Dermis microvascular lymphatic vessel endothelial cell (primary cell): ENCODE results near the gene THYN1. TPM values are rescaled to one million over a fixed set of nuclear protein-coding genes. Genes with fewer than 3 reads are reported as not detected.
A peak's percentile ranks its signal among the peaks of the same experiment; 100 is the strongest.
"Not testable (repeated sequence)": the region's sequence is repeated elsewhere in the genome, so short reads cannot be mapped to it uniquely, and the experiment has no call there.

ENCODE experiments used
- DNase-seq, 2 donors: peaks; one replicate each; pipeline versions ENCODE4 v3.0.0 to v3.0.0-alpha.2; 2010; ENCODE audit warnings: low read depth in 2 of 2
- total RNA-seq: library from RNA; depleted of rRNA; stranded (reverse); fragments of >200 nt; gene quantifications from 2 replicates; pipeline ENCODE4 v1.2.1, GENCODE V29; 2014

THYN1 gene
- total RNA-seq, 1 donor from 2014 or later, result 52.0 TPM

DNA sequence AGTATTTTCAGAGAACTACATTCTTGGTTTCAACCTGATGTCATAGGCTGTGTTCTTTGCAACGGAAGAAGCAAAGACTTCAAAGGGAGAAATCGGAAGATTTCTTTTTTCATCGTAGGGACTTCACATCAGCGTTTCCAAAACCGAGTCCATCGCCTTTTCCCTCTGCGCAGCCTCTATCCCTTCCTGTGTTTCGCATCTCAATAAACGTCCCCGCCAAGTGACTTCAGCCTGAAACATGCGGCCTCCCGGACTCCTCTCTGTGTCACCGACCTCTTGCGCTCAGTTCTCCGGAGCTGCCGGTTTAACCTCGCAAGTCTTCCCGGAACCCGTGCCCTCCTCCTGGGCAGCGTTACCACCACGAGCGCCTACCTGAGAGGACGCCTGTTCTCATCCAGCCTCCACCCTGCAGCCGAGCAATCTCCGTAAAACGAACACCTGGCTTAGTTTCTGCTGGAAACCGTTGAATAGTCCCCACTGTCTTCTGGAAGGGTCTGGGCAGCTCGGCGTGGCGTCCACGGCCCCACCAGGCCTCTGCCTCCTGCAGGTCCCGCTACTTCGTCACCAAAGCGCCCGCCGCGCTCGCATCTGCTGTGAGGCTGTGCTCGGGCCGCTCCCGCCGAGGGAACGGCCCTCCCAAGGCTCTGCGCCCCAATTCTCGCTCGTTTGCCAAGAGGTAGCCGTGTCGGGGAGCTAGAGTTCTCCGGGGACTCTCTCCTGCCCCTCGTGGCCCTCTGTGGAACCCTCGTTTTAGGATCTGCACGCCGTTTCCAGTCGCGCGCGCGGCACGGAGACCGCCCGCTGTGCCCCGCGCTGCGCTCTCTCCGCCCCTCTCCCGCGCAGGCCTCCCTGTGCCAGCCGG, 22.6 kb upstream of the THYN1 start, which contains the start of gene GLB1L3:
Gene GLB1L3 (plus strand): TSS at position 846 of the 862 bp plus-strand sequence. CDS start 362 bp downstream, outside the sequence.
- DNase-seq, result peak in 1 of 2 donors; percentile 11

DNA sequence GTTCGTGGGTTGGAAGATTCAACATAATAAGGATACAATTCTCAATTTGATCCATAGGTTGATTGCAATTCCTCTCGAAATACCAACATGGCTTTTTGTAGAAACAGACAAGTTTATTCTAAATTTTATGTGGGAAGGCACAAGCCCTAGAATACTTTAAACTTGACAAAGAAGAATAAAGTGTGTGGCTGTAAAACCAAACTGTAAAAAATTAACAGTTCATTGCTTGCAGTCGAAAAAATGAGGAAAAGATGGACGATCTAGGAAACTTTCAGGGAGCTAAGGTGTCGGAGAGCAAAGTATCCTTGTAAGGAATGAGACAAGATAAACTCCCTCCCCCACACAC, 22.0 kb upstream of the THYN1 start:
- no peak for DNase-seq

DNA sequence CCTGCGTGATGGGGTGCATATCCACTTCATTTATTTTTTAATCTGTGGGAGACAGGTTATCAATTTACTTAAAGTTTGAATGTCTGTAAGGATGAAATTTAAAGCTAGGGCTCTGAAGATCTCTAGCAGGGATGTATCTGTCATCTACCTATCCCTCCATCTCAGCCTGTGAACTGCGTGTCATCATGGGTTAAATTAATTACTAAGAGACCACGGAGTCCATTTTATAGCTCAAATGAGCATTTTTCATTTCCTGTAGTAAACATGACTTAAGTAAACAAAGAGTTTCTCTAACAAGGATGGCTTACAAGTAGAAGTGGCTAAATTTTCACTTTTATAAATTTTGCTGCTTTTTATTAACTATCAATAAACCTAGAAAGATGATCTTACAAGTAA, 20.2 kb upstream of the THYN1 start:
- DNase-seq, result no peak

DNA sequence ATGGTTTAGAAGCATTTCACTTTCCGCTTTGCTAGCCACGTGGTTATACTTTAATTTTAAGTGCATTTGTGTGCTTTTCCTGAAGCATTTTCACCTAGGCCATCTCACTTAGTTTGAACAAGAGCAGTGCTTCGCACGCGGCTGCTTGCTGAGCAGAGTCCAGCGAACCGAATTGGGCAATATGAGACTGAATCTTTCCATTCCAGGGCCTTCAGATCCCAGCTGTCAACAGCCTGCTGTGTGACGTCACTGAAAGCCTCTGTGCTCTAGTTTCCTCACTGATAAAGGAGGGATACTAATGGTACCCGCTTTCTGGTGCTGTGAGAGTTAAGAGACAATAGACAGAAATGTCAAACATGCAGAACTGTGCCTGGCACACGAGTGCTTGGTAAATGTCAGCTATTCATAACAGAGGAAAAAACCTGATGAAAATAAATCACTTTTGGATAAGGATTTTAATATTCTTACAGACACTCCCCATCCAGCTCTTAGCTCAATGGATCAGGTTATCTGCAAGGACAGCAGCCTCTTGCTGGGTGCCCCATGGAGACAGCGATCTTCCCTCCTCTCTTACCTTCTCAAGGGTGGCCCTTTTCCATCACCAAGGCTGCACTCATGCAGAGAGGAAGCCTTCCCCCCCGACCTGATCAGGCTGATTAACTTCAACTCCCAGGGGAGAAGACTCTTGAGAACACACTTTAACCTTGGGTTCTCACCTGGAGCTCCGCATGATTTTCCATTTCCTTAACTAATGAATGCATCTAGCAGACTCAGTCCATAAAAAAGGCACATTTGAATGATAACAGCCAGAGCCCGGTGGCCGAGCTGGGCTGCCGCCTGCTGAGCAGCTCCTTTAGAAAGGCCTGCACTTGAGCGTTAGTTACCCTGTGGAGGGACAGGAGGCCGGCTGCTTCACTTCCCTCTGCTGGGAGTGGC, 19.5 kb upstream of the THYN1 start:
- no peak for DNase-seq

DNA sequence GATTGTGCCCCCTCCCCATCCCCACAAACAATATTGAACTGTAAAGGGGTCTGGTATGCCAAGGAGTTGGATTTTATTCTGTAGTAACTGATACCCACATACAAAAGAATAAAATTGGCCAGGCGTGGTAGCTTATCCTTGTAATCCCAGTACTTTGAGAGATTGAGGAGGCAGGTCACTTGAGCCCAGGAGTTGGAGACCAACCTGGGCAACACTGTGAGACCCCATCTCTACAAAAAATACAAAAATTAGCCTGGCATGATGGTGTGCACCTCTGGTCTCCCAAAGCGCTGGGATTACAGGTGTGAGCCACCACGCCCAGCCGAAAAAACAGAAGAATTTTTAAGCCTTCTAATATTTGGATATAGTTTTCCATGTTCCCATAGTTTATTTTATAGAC, 18.8 kb upstream of the THYN1 start:
- no peak for DNase-seq

DNA sequence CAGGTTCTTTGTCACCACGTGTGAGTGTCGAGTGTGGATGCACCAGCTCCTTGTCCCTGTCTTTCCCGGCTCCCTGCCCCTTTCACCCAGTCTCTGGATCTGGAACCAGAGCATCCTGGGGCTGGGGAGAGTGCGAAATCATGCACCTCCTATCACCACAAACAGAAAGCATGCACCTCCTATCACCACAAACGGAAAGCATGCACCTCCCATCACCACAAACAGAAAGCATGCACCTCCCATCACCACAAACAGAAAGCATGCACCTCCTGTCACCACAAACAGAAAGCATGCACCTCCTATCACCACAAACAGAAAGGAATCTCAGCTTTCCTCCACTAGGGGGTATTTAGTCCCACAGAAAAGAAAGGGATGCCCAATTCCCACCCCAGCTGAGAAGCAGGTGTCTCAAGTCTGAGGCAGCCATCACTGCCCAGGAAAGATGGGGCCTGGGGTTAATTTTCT, 17.1 kb upstream of the THYN1 start:
- DNase-seq, result no peak

DNA sequence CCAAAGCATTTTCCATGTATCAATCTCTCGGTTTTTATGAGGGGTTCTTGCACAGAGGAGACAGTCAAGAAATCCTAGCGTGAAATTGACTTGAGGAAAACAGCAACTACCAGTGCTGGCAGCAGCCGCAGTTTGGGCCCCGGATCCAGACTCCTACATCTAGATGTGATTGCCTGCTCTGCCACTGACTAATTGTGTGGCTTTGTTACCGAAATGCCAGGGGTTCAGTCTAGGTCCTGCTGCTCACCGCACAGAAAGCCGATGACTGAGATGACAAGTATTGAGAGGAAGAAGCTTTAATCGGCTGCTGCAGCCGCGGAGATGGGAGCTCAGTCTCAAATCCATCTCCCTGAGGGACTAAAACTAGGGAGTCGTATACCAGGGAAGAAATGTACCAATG, 14.8 kb upstream of the THYN1 start:
- no peak for DNase-seq

DNA sequence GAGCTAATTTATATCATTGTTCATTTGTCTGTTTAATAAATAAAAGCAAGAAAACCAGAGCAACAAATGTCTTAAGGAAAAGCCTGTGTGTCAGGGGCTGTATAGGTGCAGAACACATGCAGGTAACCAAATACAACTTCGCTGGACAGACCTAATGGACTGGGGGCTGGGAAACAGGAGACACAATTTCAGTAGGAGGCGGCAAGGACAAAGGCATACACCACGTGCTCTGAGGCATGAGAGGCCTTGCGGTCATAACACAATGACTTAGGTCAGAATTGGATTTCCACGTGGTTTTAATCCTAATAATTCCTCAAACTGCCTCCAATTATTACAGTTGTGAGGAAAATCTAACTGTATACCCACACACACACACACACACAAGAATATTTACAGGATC, 14.3 kb upstream of the THYN1 start:
- no peak for DNase-seq

DNA sequence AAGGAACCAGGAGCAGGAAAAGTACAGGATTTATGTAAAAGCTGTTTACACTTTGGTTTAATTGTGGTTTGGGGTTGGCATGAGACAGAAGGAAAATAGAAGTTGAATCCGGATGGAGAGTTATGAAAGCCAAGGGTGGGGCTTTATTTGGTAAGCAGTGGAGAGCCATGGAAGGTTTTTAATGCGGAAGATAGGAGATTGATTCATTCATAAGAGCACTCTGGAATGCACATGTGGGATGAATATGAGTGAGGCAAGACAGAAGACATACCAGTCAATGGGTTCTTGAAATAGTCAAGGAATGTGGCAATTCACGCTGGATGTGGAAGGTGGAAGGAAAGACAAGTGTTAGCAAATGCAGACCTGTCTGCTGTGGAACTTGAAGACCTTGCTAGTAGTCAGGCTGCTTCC, 13.7 kb upstream of the THYN1 start:
- no peak for DNase-seq

DNA sequence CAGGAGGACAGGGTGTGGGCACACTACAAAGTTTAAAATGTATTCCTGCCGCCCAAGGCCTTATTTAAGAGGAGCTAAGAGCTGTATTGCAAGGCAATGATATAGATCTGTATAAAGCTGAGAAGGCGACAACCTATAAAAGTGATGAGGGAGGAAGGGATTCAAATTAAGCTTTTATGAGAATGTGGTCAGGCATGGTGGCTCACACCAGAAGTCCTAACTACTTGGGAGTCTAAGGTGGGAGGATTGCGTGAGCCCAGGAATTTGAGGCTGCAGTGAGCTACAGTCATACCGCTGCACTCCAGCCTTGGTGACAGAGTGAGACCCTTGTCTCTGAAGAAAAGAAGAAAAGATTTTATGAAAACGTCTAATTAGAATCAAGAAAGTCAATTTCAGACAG, 13.3 kb upstream of the THYN1 start:
- DNase-seq, result no peak

DNA sequence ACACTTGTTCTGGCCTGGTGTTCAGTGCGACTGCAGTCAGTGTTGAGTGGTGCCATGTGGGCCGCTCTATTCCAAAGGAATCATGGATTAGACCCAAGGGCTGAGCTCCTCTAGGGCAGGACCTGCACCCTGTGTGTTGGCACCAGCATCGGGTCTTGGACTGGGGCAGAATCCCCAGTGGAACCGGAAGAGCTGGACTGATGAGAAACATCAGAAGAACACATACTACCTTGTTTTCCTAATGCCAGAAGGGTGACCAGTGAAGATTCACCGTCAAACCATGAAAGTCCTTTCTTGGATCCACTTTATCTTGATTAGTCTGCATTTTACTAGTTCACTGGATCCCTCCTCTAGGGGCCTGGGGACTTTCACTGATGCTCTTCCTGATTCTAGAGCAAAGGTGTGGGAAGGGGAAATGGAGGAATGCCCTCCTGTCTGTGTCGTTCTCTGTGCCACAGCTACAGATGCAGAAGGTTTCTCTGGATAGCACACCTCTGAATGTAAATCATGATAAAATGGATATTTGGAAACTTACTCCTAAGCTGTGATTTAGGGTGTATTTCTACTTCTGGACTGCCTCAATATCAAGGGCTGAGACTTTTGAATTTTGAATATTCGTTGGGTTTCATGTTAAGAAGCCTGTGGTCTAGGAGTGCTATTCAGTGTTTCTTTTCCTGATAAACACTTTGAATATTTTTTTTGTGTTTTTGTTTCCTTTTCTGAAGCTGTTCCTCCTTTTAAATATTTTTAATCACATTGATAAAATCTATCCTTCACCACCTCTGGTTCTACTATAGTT, 12.0 kb upstream of the THYN1 start:
- DNase-seq, result no peak

DNA sequence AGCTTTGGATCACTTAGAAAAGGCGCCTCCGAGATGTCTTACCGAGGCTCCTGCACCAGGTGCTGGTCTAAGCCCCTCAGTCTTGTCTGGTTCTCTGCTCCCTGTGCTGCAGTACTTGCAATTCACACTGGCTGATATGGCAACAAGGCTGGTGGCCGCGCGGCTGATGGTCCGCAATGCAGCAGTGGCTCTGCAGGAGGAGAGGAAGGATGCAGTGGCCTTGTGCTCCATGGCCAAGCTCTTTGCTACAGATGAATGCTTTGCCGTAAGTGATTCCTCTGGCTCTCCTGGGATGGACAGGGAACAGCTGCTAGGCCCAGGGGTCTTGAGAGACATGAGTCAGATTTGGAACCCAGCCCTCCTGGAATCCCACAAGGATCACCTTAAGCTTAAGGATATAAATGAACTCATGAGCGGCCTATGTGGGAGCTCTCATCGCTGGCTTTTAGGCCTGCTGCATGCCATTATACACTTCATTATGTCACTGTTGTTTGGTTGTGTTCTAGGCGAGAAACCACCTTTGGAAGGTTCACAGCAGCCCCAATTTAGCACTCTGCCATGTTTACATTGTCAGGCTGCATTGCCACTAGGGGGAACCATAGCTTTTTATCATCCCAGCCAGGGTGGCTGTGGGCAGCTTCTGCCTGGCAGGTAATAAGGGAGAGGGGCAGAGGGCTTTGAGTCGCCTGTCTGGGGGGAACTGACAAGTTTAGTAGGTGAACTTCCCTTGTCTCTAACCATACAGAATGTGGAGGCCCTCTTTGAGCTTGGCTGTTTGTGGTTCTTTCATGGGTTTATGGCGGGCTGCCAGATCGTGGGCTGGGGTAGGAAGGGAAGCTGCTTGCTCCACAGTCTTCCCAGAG, 8.7 kb upstream of the THYN1 start:
- DNase-seq, result peak in 1 of 2 donors; percentile 37

DNA sequence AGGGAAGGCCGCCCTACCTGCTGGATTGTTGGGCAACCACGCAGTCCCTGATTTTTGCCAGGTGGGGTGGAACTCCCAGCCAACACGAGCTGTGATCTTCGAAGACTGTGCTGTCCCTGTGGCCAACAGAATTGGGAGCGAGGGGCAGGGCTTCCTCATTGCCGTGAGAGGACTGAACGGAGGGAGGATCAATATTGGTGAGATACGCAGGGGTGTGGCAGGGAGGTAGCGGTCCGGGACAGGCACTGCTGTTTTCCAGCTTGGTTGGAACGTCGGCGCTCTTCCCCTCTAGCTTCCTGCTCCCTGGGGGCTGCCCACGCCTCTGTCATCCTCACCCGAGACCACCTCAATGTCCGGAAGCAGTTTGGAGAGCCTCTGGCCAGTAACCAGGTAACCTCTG, 7.8 kb upstream of the THYN1 start:
- DNase-seq, result no peak

DNA sequence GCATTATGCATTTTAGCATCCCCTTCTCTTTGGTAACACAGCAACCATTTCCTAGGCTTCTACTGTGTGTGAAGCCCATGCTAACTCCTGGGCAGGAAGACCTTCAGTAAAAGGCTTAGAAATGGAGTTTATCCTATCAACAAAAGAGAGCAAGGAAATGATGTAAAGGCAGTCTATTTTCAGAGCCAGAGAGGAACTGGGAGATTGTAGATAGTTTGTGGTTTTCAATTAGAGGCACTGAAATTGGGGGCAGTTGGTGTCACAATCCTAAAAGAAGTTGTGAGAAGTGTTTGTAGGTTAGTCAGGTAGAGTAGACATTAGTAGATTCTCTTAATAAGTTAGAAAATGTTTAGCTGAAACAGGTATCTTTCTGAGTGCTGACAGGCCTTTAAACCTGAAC, 7.4 kb upstream of the THYN1 start:
- DNase-seq, result no peak

DNA sequence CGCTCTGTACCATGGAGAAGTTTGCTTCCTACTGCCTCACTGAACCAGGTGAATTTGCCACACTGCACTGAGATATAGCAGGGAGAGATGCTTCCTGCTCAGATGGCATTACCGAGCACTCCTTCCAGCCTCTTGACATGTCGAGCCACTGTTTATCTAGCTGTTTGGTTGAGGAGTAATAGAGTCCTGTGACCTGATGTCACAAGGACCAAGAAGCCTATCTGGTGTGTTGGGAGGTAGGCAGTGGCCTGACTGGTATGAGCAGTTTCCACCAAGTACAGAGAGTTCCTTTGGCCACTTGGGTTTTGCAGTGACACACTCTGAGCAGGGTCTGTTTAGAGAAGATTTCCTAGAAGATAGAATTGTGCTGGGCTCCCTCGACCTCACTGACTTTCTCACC, 5.4 kb upstream of the THYN1 start:
- DNase-seq, result no peak

DNA sequence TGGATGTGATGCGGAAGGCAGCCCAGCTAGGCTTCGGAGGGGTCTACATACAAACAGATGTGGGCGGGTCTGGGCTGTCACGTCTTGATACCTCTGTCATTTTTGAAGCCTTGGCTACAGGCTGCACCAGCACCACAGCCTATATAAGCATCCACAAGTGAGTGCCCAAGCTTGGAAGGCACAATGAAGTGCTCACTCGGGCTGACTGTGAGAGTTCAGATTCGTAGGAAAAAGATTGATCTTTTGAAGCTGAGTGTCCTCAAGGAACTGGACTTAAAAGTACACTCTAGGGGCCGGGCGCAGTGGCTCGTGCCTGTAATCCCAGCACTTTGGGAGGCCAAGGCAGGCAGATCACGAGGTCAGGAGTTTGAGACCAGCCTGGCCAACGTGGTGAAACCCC, 3.9 kb upstream of the THYN1 start:
- no peak for DNase-seq

DNA sequence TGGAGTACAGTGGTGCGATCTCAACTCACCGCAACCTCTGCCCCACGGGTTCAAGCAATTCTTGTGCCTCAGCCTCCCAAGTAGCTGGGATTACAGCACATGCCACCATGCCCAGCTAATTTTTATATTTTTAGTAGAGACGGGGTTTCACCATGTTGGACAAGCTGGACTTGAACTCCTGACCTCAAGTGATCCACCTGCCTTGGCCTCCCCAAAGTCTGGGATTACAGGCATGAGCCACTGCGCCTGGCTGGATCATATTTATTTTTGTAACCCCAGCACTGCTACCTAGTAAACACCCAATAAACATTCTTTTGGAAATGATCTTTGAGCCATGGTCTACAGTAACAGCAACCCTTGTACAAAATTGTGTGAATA, 2.0 kb upstream of the THYN1 start:
- DNase-seq, result not testable (repeated sequence)

DNA sequence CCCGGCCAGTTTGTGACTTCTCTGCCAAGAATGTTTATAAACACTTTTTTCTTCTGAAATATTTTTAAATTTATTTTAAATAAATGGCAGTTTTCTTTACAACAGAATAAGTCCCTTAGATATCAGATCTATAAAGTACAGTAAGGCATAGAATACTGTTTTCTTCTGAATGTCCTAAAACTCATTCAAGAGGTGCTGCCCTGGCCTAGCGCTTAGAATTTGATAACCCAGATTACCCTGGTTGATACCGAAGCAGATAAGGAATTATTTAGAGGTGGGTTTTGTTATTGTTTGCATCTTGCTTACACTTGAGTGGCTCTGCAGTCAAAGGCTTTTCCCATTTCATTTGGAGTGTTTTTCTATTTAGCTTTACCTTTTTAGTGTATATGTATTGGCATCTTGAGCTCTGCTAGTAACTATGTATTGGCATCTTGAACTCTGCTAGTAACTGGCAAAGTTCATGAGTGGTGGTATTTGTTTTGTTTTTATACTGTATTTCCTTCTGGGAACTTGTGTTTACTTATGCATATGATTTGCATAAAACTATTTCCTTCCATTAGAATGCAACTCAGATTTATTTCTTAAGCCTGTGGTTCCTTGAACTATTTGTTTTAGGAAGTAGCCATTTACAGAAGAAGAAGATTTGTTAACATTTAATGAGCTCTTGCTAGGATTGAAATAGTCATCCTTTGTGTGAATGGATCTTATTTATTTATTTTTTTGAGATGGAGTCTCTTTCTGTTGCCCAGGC, 1.5 kb upstream of the THYN1 start:
- DNase-seq, result no peak

DNA sequence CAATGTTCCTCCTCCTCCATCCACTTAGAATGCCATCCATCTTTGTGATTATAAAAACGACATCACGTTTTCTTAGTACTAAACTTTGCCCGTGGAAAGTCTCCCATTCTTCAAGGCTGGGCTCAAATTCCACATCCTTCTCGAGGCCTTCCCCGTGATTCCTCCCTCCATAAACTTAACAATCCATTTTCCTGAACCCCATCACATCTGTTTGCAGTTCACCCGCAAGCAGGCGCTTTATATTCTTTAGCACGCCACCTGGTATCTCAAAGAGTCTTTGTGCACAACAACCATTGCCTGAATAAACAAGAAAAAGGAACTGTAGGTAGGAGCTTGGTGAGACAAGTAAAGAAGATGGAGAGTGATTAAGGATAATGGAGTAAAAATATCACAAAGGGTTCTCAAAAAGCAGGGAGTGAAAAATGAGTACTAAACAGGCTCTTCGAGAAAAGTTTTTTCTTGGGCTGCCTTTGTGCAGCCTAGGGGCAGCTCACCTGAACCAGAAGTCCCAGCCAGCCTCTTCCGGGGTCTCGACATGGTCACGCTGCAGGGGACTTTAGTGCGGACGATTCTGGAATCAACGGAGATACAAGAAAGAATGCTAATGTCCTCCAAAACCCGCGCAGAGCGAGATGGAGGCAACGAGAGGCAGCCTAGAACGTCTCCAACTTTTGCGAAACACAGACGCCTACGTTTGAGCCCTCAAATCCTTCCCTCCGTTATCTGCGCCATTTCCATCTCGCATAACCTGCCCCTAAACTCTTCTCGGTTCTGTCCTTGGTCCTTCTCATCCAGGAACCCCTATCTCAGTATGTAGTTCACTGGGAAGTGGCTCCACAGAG, 585 bp downstream of the THYN1 start:
- DNase-seq, result no peak
